Neuronal stem cell (in vitro differentiated cells): ENCODE data around the gene MKRN2.
"Not testable (repeated sequence)": the region's sequence is repeated elsewhere in the genome, so short reads cannot be mapped to it uniquely, and the experiment has no call there.

Experiments
- DNase-seq: peaks from one replicate; pipeline ENCODE4 v3.0.0-alpha.2; 2013; ENCODE audit warnings: low spot score
- H2AFZ ChIP-seq: one replicate; pipeline ENCODE4 v1.6.1; 2013; ENCODE audit warnings: mild to moderate bottlenecking, low read length, inconsistent platforms
- H2AK5ac ChIP-seq: 2 replicates; pipeline ENCODE4 v1.6.1; 2013; ENCODE audit warnings: low read depth, mild to moderate bottlenecking, inconsistent platforms, low read length, moderate library complexity, mixed read lengths
- H2BK120ac ChIP-seq: 2 replicates; pipeline ENCODE4 v1.6.1; 2013; ENCODE audit warnings: low read depth, mild to moderate bottlenecking, inconsistent platforms, low read length, moderate library complexity, mixed read lengths
- H2BK12ac ChIP-seq: one replicate; pipeline ENCODE4 v1.6.1; 2013; ENCODE audit warnings: low read length, inconsistent platforms
- H2BK15ac ChIP-seq: 2 replicates; pipeline ENCODE4 v1.6.1; 2013; ENCODE audit warnings: mild to moderate bottlenecking, low read length, inconsistent platforms, mixed read lengths
- H2BK5ac ChIP-seq: one replicate; pipeline ENCODE4 v1.6.1; 2013; ENCODE audit warnings: inconsistent platforms, mild to moderate bottlenecking, low read length, moderate library complexity
- H3K14ac ChIP-seq: one replicate; pipeline ENCODE4 v1.6.1; 2013; ENCODE audit warnings: low read length, inconsistent platforms
- H3K18ac ChIP-seq: 2 replicates; pipeline ENCODE4 v1.6.1; 2013; ENCODE audit warnings: low read length, inconsistent platforms
- H3K23ac ChIP-seq: 2 replicates; pipeline ENCODE4 v1.6.1; 2013; ENCODE audit warnings: low read depth, mild to moderate bottlenecking, mixed read lengths, low read length, inconsistent platforms; ENCODE audit not compliant: poor library complexity
- H3K27ac ChIP-seq: replicated peaks from 3 replicates; pipeline ENCODE4 v1.5.1; 2013; ENCODE audit warnings: low read length, inconsistent platforms
- H3K27me3 ChIP-seq, 3 experiments: 2 replicates each; pipeline ENCODE4 v1.6.1; 2013; ENCODE audit warnings: low read length in 3 of 3, mild to moderate bottlenecking in 2 of 3, inconsistent platforms in 1 of 3, low read depth in 1 of 3, mixed read lengths in 1 of 3, moderate library complexity in 1 of 3; ENCODE audit not compliant: control insufficient read depth in 3 of 3, insufficient read depth in 3 of 3
- H3K36me3 ChIP-seq, 2 donors: replicated peaks in 1 of 2; 2 replicates each; pipeline ENCODE4 v1.6.1; 2013; ENCODE audit warnings: low read length in 2 of 2; ENCODE audit not compliant: control insufficient read depth in 2 of 2, insufficient read depth in 2 of 2
- H3K4ac ChIP-seq: 2 replicates; pipeline ENCODE4 v1.6.1; 2013; ENCODE audit warnings: inconsistent platforms, mild to moderate bottlenecking, low read length, moderate library complexity
- H3K4me1 ChIP-seq, 2 donors: 1 replicate in 1 of 2; 2 replicates in 1 of 2; pipeline ENCODE4 v1.6.1; 2013; ENCODE audit warnings: low read length in 2 of 2, low read depth in 1 of 2; ENCODE audit not compliant: control insufficient read depth in 2 of 2, insufficient read depth in 1 of 2
- H3K4me2 ChIP-seq: one replicate; pipeline ENCODE4 v1.6.1; 2013; ENCODE audit warnings: mild to moderate bottlenecking, low read length, inconsistent platforms; ENCODE audit not compliant: insufficient read depth, poor library complexity, severe bottlenecking
- H3K4me3 ChIP-seq, 2 donors: 2 replicates each; pipeline ENCODE4 v1.5.1; 2013; ENCODE audit warnings: low read length in 2 of 2, mild to moderate bottlenecking in 2 of 2, inconsistent platforms in 1 of 2, moderate library complexity in 1 of 2
- H3K79me1 ChIP-seq: one replicate; pipeline ENCODE4 v1.6.1; 2013; ENCODE audit warnings: low read depth, mild to moderate bottlenecking, inconsistent platforms, low read length, moderate library complexity
- H3K9ac ChIP-seq: one replicate; pipeline ENCODE4 v1.6.1; 2013; ENCODE audit warnings: mild to moderate bottlenecking, low read depth, low read length, inconsistent platforms; ENCODE audit not compliant: poor library complexity
- H3K9me3 ChIP-seq, 2 donors: replicated peaks in 1 of 2; 2 replicates each; pipeline versions ENCODE3 to v1.6.1; 2013; ENCODE audit warnings: low read length in 2 of 2, mild to moderate bottlenecking in 2 of 2, inconsistent platforms in 1 of 2, low read depth in 1 of 2, mixed read lengths in 1 of 2, moderate library complexity in 1 of 2; ENCODE audit not compliant: control insufficient read depth in 2 of 2, insufficient read depth in 1 of 2
- H4K8ac ChIP-seq: one replicate; pipeline ENCODE4 v1.6.1; 2013; ENCODE audit warnings: low read depth, mild to moderate bottlenecking, inconsistent platforms, low read length, moderate library complexity
- H4K91ac ChIP-seq: one replicate; pipeline ENCODE4 v1.6.1; 2013; ENCODE audit warnings: low read length, low read depth, mild to moderate bottlenecking, inconsistent platforms; ENCODE audit not compliant: poor library complexity
- WGBS, 2 donors: extraction: QIAGEN DNeasy Blood & Tissue Kit; methylation state at CpG; one replicate each; pipeline ENCODE4 v1.1.7; 2013; ENCODE audit warnings: missing lambda C conversion rate in 2 of 2, mixed read lengths in 1 of 2; ENCODE audit not compliant: insufficient read length in 2 of 2, insufficient replicate concordance in 1 of 2; ENCODE audit errors: extremely low coverage in 2 of 2; 5-methylcytosine and 5-hydroxymethylcytosine counted together

MKRN2 gene

DNA sequence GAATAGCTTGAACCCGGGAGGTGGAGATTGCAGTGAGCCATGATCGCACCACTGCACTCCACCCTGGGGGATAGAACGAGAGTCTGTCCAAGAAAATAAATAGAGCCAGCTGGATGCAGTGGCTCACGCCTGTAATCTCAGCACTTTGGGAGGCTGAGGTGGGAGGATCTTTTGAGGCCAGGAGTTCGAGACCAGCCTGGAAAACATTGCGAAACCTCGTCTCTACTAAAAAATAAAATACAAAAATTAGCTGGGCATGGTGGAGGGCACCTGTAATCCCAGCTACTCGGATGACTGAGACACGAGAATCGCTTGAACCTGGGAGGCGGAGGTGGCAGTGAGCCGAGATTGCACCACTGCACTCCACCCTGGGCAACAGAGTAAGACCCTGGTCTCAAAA, 13.4 kb upstream of the MKRN2 start:
- not testable (repeated sequence) for H3K23ac ChIP-seq, H3K27me3 ChIP-seq, H2BK15ac ChIP-seq, H3K9ac ChIP-seq, H3K14ac ChIP-seq, H2BK12ac ChIP-seq, H3K27ac ChIP-seq, H2BK5ac ChIP-seq, H3K18ac ChIP-seq, H3K4me1 ChIP-seq, H2BK120ac ChIP-seq, H3K4ac ChIP-seq, H3K4me2 ChIP-seq, DNase-seq, H3K4me3 ChIP-seq, H3K9me3 ChIP-seq, H2AFZ ChIP-seq, H4K91ac ChIP-seq, H4K8ac ChIP-seq, H3K79me1 ChIP-seq, H2AK5ac ChIP-seq
- H3K36me3 ChIP-seq: peaks cover 4 to 25% of the 10 kb centered on the region in 2 donors
- no CpG with 5 or more reads among the region's 12 CpGs for WGBS, 2 donors

- H4K8ac ChIP-seq: no peak overlapping the region
- no CpG with 5 or more reads among the region's 11 CpGs for WGBS, 2 donors
- H3K4me3 ChIP-seq: no peak overlapping the region
- H2AFZ ChIP-seq: no peak overlapping the region
- H4K91ac ChIP-seq: no peak overlapping the region
- H3K9me3 ChIP-seq: no peaks in the 10 kb centered on the region
- H3K4me2 ChIP-seq: no peak overlapping the region
- no peak overlapping the region for H3K27ac ChIP-seq
- H2BK120ac ChIP-seq: no peak overlapping the region
- H2AK5ac ChIP-seq: no peak overlapping the region
- H3K36me3 ChIP-seq: peaks cover 4 to 16% of the 10 kb centered on the region in 2 donors
- no peak overlapping the region for H2BK5ac ChIP-seq
- H3K4me1 ChIP-seq: peaks cover 0 to 3% of the 10 kb centered on the region in 2 donors
- H3K23ac ChIP-seq: no peak overlapping the region
- no peak overlapping the region for H3K14ac ChIP-seq
- H2BK15ac ChIP-seq: no peak overlapping the region
- no peaks in the 10 kb centered on the region for H3K79me1 ChIP-seq
- no peak overlapping the region for H3K9ac ChIP-seq
- H2BK12ac ChIP-seq: no peak overlapping the region
- DNase-seq: no peak
- H3K27me3 ChIP-seq: no peaks in the 10 kb centered on the region
- H3K18ac ChIP-seq: no peak overlapping the region
- H3K4ac ChIP-seq: no peak overlapping the region
Measured at GRCh38 chr3:12544652-12545472, 12.0 kb upstream of the MKRN2 start.

GRCh38 chr3:12545473-12545791, 11.5 kb upstream of the MKRN2 start, which contains the start of gene MKRN2OS:
TSS of gene MKRN2OS (minus strand) at chr3:12545499. CDS start at chr3:12545464, 35 bp downstream.
- Histone ChIP-seq H3K4ac (no peak within 1 kb of the TSS), H2BK15ac (no peak within 1 kb of the TSS), H3K9me3 (no peaks in the 10 kb centered on the region), H2AK5ac (no peak within 1 kb of the TSS), H3K79me1 (no peaks in the 10 kb centered on the region), H4K8ac (no peak within 1 kb of the TSS), H2BK12ac (no peak within 1 kb of the TSS), H3K27me3 (no peaks in the 10 kb centered on the region), H3K18ac (no peak within 1 kb of the TSS), H3K14ac (no peak within 1 kb of the TSS), H2BK5ac (no peak within 1 kb of the TSS), H4K91ac (no peak within 1 kb of the TSS), H3K36me3 (peaks cover 0 to 10% of the 10 kb centered on the region in 2 donors), H2BK120ac (no peak within 1 kb of the TSS), H3K4me1 (peaks cover 0 to 3% of the 10 kb centered on the region in 2 donors), H3K27ac (no peak within 1 kb of the TSS), H2AFZ (no peak within 1 kb of the TSS), H3K9ac (no peak within 1 kb of the TSS), H3K4me3 (no peak within 1 kb of the TSS), H3K23ac (no peak within 1 kb of the TSS), H3K4me2 (no peak within 1 kb of the TSS)
- DNase-seq: no peak
- WGBS, 2 donors: no CpG with 5 or more reads among the region's 4 CpGs

GRCh38 chr3:12549971-12550760, 6.7 kb upstream of the MKRN2 start:
- H3K9ac ChIP-seq: no peak overlapping the region
- H4K8ac ChIP-seq: no peak overlapping the region
- H3K4me3 ChIP-seq: no peak overlapping the region
- no peak overlapping the region for H3K18ac ChIP-seq
- H3K4me2 ChIP-seq: no peak overlapping the region
- H3K14ac ChIP-seq: no peak overlapping the region
- no peaks in the 10 kb centered on the region for H3K9me3 ChIP-seq
- H4K91ac ChIP-seq: no peak overlapping the region
- no peak overlapping the region for H2AK5ac ChIP-seq
- DNase-seq: no peak
- no peak overlapping the region for H3K23ac ChIP-seq
- no peak overlapping the region for H3K4ac ChIP-seq
- no peaks in the 10 kb centered on the region for H3K79me1 ChIP-seq
- no peak overlapping the region for H2BK12ac ChIP-seq
- no peak overlapping the region for H2BK120ac ChIP-seq
- H3K36me3 ChIP-seq: no peaks in the 10 kb centered on the region
- no peak overlapping the region for H2AFZ ChIP-seq
- no peak overlapping the region for H2BK5ac ChIP-seq
- no CpG with 5 or more reads among the region's 7 CpGs for WGBS, 2 donors
- H3K27me3 ChIP-seq: peaks cover 0 to 5% (median 0%) of the 10 kb centered on the region in 3 experiments
- no peak overlapping the region for H3K27ac ChIP-seq
- H3K4me1 ChIP-seq: peaks cover 0 to 2% of the 10 kb centered on the region in 2 donors
- no peak overlapping the region for H2BK15ac ChIP-seq
